HEK293 (cell line): ENCODE data around the gene ANKRD13D.

Experiments used
- CTCF ChIA-PET: fragments of 350-600 bp; formaldehyde crosslinking; extraction: SDS; loops from one replicate; lab custom pipeline; 2021; ENCODE audit warnings: antibody characterized with exemption; lab: Yijun Ruan, JAX
- POLR2A ChIA-PET: fragments of 300-600 bp; formaldehyde crosslinking; extraction: SDS; loops from one replicate; lab custom pipeline; 2020; ENCODE audit warnings: antibody characterized with exemption, inconsistent platforms; lab: Yijun Ruan, JAX
- H3K27ac ChIP-seq: fragments of 200-500 bp; sonication (Bioruptor generic); 2 replicates; pipeline ENCODE4 v1.5.1; 2014; ENCODE audit warnings: low read depth, low read length, control low read depth, inconsistent platforms; ENCODE audit errors: extremely low read depth
- H3K36me3 ChIP-seq, 2 experiments: fragments of 200-500 bp in 1 of 2; sonication (Bioruptor generic) in 1 of 2; 1 replicate in 1 of 2; 2 replicates in 1 of 2; pipeline ENCODE4 v1.5.1; 2014 to 2017; ENCODE audit warnings: inconsistent platforms in 2 of 2, low read length in 2 of 2; ENCODE audit not compliant: control insufficient read depth in 2 of 2, insufficient read depth in 1 of 2
- H3K4me1 ChIP-seq: fragments of 200-500 bp; sonication (Bioruptor generic); 2 replicates; pipeline ENCODE4 v1.5.1; 2014; ENCODE audit warnings: mild to moderate bottlenecking, low read length, inconsistent platforms; ENCODE audit not compliant: control insufficient read depth, insufficient read depth
- H3K4me3 ChIP-seq: 2 replicates; pipeline ENCODE4 v1.5.1; 2011; ENCODE audit warnings: low read depth, mild to moderate bottlenecking, control low read depth, low read length, moderate library complexity
- H3K9me3 ChIP-seq: fragments of 200-500 bp; sonication (Bioruptor generic); 2 replicates; pipeline ENCODE4 v1.5.1; 2014; ENCODE audit warnings: low read depth, low read length, inconsistent platforms; ENCODE audit not compliant: control insufficient read depth, insufficient read depth
- FEZF1 ChIP-seq: fragments of 450-650 bp; formaldehyde crosslinking; IDR thresholded peaks from 2 replicates; pipeline ENCODE4 v1.5.1; 2016; ENCODE audit warnings: missing biosample characterization, missing genetic modification characterization
- HIC1 ChIP-seq: fragments of 450-650 bp; formaldehyde crosslinking; IDR thresholded peaks from 2 replicates; pipeline ENCODE4 v1.5.1; 2016; ENCODE audit warnings: missing biosample characterization, missing genetic modification characterization
- SP3 ChIP-seq: fragments of 450-650 bp; formaldehyde crosslinking; IDR thresholded peaks from 2 replicates; pipeline ENCODE4 v1.5.1; 2016; ENCODE audit warnings: missing biosample characterization, missing genetic modification characterization
- YY2 ChIP-seq: fragments of 450-650 bp; formaldehyde crosslinking; IDR thresholded peaks from 2 replicates; pipeline ENCODE4 v1.5.1; 2016; ENCODE audit warnings: missing biosample characterization, missing genetic modification characterization
- ZBTB11 ChIP-seq: fragments of 450-650 bp; formaldehyde crosslinking; conservative IDR thresholded peaks from 2 replicates; pipeline ENCODE4 v1.5.1; 2016; ENCODE audit warnings: low read depth, missing biosample characterization, missing genetic modification characterization
- ZBTB21 ChIP-seq: fragments of 450-650 bp; formaldehyde crosslinking; IDR thresholded peaks from 2 replicates; pipeline ENCODE4 v1.5.1; 2017; ENCODE audit warnings: missing biosample characterization, missing genetic modification characterization
- ZBTB48 ChIP-seq: fragments of 450-650 bp; formaldehyde crosslinking; IDR thresholded peaks from 2 replicates; pipeline ENCODE4 v1.5.1; 2016; ENCODE audit warnings: missing biosample characterization, missing genetic modification characterization
- ZNF184 ChIP-seq: fragments of 450-650 bp; IDR thresholded peaks from 2 replicates; pipeline ENCODE4 v1.5.1; 2018; ENCODE audit warnings: missing biosample characterization, mild to moderate bottlenecking, missing genetic modification characterization
- ZNF394 ChIP-seq: fragments of 450-650 bp; formaldehyde crosslinking; IDR thresholded peaks from 2 replicates; pipeline ENCODE4 v1.5.1; 2016; ENCODE audit warnings: missing biosample characterization, missing genetic modification characterization, mild to moderate bottlenecking, moderate library complexity, borderline replicate concordance
- ZNF473 ChIP-seq: fragments of 450-650 bp; formaldehyde crosslinking; IDR thresholded peaks from 2 replicates; pipeline ENCODE4 v1.5.1; 2017; ENCODE audit warnings: missing biosample characterization, missing genetic modification characterization
- ZNF518A ChIP-seq: fragments of 450-650 bp; formaldehyde crosslinking; conservative IDR thresholded peaks from 2 replicates; pipeline ENCODE4 v1.5.1; 2016; ENCODE audit warnings: low read depth, missing biosample characterization, missing genetic modification characterization
- ZNF600 ChIP-seq: fragments of 450-650 bp; formaldehyde crosslinking; IDR thresholded peaks from 2 replicates; pipeline ENCODE4 v1.5.1; 2016; ENCODE audit warnings: missing biosample characterization, missing genetic modification characterization
- ZNF626 ChIP-seq: fragments of 450-650 bp; sonication (Bioruptor Pico); formaldehyde crosslinking; IDR thresholded peaks from 2 replicates; pipeline ENCODE4 v1.5.1; 2018; ENCODE audit warnings: missing biosample characterization, missing genetic modification characterization, inconsistent platforms
- ZNF660 ChIP-seq: fragments of 450-650 bp; IDR thresholded peaks from 2 replicates; pipeline ENCODE4 v1.5.1; 2018; ENCODE audit warnings: missing biosample characterization, mild to moderate bottlenecking, missing genetic modification characterization
- ZNF692 ChIP-seq: fragments of 450-650 bp; formaldehyde crosslinking; IDR thresholded peaks from 2 replicates; pipeline ENCODE4 v1.5.1; 2016; ENCODE audit warnings: missing biosample characterization, missing genetic modification characterization
- ZNF704 ChIP-seq: fragments of 450-650 bp; formaldehyde crosslinking; IDR thresholded peaks from 2 replicates; pipeline ENCODE4 v1.5.1; 2016; ENCODE audit warnings: missing biosample characterization, missing genetic modification characterization
- ZNF747 ChIP-seq: fragments of 450-650 bp; formaldehyde crosslinking; IDR thresholded peaks from 2 replicates; pipeline ENCODE4 v1.5.1; 2016; ENCODE audit warnings: missing biosample characterization, missing genetic modification characterization
- ZNF768 ChIP-seq: fragments of 450-650 bp; formaldehyde crosslinking; IDR thresholded peaks from 2 replicates; pipeline ENCODE4 v1.5.1; 2018; ENCODE audit warnings: missing biosample characterization, mild to moderate bottlenecking, missing genetic modification characterization

ANKRD13D gene

GRCh38 chr11:67289226-67289650, at the start of gene ANKRD13D:
ANKRD13D (plus strand) TSS chr11:67289303; CDS start chr11:67289461, 158 bp downstream.
- Histone ChIP-seq H3K4me1 (no peaks in the 10 kb centered on the region), H3K4me3 (peak within 1 kb of the TSS; percentile 81), H3K27ac (peak within 1 kb of the TSS; percentile 93), H3K9me3 (no peaks in the 10 kb centered on the region), H3K36me3 (peaks cover 3 to 71% of the 10 kb centered on the region in 2 experiments; a peak in 2 of 3 replicates)
- CTCF ChIA-PET = interaction anchor here (0.6 to 3.9 kb wide), 5 partner anchors 18 to 207 kb away, joined by 3 to 17 read pairs (median 4); no protein-coding TSS in a partner anchor
- POLR2A ChIA-PET = interaction anchor here (0.6 to 3.0 kb wide), 11 partner anchors 11 to 224 kb away, joined by 3 to 26 read pairs (median 4); partner anchors contain the start of genes RAD9A and SSH3
- TF ChIP-seq ZBTB11 (tag by site-specific recombination) = no peak
- 0 out of 2 replicates have a peak, but pooled peaks have one; percentile 19 for TF ChIP-seq ZNF692 (tag by site-specific recombination)

- no peaks in the 10 kb centered on the region for H3K9me3 ChIP-seq
- CTCF ChIA-PET = interaction anchor here (0.7 to 1.9 kb wide), 8 partner anchors 9 to 159 kb away, joined by 3 to 5 read pairs (median 4); no protein-coding TSS in a partner anchor
- POLR2A ChIA-PET = interaction anchor here (0.5 to 2.0 kb wide), 24 partner anchors 9 to 193 kb away, joined by 3 to 19 read pairs (median 4); partner anchors contain the start of genes ANKRD13D, GRK2, KDM2A and RAD9A
- peaks cover 0 to 27% of the 10 kb centered on the region in 2 experiments; a peak in 1 of 3 replicates for H3K36me3 ChIP-seq
- H3K4me1 ChIP-seq = peaks cover 5% of the 10 kb centered on the region; the same call in 1 of the 2 replicates
- peak overlapping the region; percentile 61 for H3K4me3 ChIP-seq
- H3K27ac ChIP-seq = peak overlapping the region; percentile 26; the same call in 1 of the 2 replicates
- no peak for TF ChIP-seq YY2 (tag by site-specific recombination)
- peak; percentile 56 for TF ChIP-seq SP3 (tag by site-specific recombination)
- peak; percentile 67; the same call in 1 of the 2 replicates for TF ChIP-seq ZNF600
- no peak for TF ChIP-seq ZNF473
- TF ChIP-seq ZNF394 (tag by site-specific recombination) = no peak
- TF ChIP-seq ZBTB21 (tag by site-specific recombination) = 0 out of 2 replicates have a peak, but pooled peaks have one; percentile 27
- TF ChIP-seq ZNF768 (tag by site-specific recombination) = no peak
- no peak for TF ChIP-seq ZNF626 (tag by site-specific recombination)
- TF ChIP-seq ZNF518A (tag by site-specific recombination) = no peak
- peak; percentile 30; the same call in 1 of the 2 replicates for TF ChIP-seq ZBTB48
- TF ChIP-seq ZNF747 (tag by site-specific recombination) = no peak
- 0 out of 2 replicates have a peak, but pooled peaks have one; percentile 46 for TF ChIP-seq HIC1 (tag by site-specific recombination)
- no peak for TF ChIP-seq ZNF184 (tag by site-specific recombination)
- no peak for TF ChIP-seq ZNF704
- no peak for TF ChIP-seq FEZF1 (tag by site-specific recombination)
- peak; percentile 88; the same call in 1 of the 2 replicates for TF ChIP-seq ZNF660
Observed at GRCh38 chr11:67239783-67240575, 49.1 kb upstream of the ANKRD13D start.
